Body of pancreas (tissue), 4 donors: ENCODE measurements around the gene MSL2.

ENCODE experiments used
- CTCF ChIP-seq, 7 experiments: fragments of 450-650 bp in 4 of 7; fragments of 200-600 bp in 3 of 7; sonication (generic) in 3 of 7; IDR thresholded peaks; one replicate each; pipeline ENCODE4 v1.5.1; 2016 to 2019; ENCODE audit warnings: antibody characterized with exemption in 7 of 7
- POLR2A ChIP-seq, 3 donors: fragments of 450-650 bp; IDR thresholded peaks; one replicate each; pipeline ENCODE4 v1.6.1; 2016; ENCODE audit warnings: antibody characterized with exemption in 3 of 3, mild to moderate bottlenecking in 2 of 3

- TF ChIP-seq CTCF (IDR thresholded peaks at IDR 0.05) = no peak
- no peak for TF ChIP-seq POLR2A (IDR thresholded peaks at IDR 0.05)
These were observed 9.3 kb downstream of the MSL2 start for GRCh38 chr3:136186846-136187245.
